Stimulated activated CD4-positive, alpha-beta T cell treated with anti-CD3 and anti-CD28 coated beads, TNF-alpha, amount 100 ng/mL, for 4 hours (primary cell): Measurements from ENCODE around the gene ZDHHC1.
"Not testable (repeated sequence)": the region's sequence is repeated elsewhere in the genome, so short reads cannot be mapped to it uniquely, and the experiment has no call there.

ENCODE experiments used
- DNase-seq, 3 experiments: peaks; one replicate each; pipeline ENCODE4 v3.0.0-alpha.2; 2020; ENCODE audit warnings: low read depth in 3 of 3

ZDHHC1 gene

GRCh38 chr16:67361038-67361437 lies 55.2 kb downstream of the ZDHHC1 start:
- DNase-seq = no peak

DNA sequence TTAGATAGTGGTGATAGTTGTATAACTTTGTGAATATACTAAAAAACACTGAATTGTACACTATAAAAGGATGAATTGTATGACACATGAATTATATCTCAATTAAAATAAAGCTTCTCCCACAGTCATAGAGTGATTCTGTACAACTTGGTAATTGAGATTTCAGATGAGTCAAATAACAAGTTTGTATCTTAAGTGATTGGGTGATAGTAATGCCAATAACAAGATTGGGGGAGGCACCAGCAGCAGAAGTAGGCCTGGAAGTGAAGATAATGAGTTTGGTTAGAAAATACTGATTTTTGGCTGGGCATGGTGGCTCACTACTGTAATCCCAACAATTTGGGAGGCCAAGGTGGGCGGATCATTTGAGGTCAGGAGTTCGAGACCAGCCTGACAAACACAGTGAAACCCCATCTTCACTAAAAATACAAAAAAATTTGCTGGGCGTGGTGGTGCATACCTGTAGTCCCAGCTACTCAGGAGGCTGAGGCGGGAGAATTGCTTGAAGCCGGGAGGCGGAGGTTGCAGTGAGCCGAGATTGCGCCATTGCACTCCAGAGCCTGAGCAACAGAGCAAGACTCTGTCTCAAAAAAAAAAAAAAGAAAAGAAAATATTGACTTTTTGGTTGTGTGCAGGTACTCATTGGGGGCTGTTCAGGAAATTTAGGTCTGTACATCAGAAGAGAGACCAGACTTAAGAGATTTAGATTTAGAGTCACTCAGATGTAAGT lies 56.6 kb downstream of the ZDHHC1 start:
- not testable (repeated sequence) for DNase-seq

DNA sequence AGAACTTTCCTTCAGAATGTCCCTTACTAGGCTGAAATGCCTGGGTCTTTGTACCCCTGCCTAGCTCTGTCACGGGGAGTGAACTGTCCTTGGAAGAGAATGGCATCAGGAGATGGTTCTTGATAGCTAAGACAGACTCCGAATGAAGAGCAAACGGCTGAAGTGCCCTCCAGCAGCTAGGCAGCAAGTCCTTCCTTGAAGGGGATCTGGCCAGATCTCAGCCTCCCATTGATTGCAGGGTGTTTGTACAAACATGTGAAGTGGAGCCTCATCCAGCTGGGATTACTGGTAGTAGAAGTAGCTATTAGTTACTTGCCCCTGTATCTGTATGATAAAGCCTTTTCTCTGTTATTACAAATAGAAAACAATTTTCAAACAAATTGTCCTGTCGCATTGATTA lies 58.7 kb downstream of the ZDHHC1 start:
- no peak for DNase-seq

- no peak for DNase-seq
Measured at GRCh38 chr16:67356396-67356795, 59.9 kb downstream of the ZDHHC1 start.

DNA sequence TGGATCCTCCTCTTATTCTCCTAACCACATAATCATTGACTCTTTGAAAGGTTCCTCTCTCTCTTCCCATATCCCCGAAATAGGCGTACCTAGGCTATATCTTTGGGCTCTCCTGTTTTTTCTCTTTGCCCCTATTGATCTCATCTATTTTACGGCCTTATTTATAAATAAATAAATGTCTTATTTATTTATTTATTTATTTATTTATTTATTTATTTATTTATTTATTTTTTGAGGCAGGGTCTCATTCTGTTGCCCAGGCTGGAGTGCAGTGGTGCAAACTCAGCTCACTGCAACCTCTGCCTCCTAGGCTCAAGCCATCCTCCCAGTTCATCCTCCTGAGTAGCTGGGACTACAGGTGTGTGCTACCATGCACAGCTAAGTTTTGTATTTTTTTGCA lies 63.8 kb downstream of the ZDHHC1 start:
- not testable (repeated sequence) for DNase-seq

GRCh38 chr16:67350324-67350723 lies 66.0 kb downstream of the ZDHHC1 start:
- no peak for DNase-seq

DNA sequence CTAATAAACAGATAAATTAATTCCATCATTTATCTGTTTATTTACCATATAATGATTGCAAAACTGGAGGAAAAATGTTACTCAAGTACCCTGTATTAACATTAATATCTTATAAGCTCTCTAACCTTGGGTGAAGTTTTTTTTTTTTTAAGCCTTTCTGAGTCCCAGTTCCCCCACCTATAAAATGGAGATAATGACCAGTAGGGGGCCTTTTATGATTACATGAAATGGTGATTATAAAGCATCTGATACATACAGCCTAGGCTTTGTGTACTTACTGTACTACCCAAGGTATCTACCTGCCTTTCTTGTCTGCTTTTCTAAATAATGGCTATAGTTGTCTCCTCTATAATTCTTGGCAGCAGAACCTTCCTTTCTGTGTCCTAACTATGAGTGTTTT lies 67.1 kb downstream of the ZDHHC1 start:
- DNase-seq = no peak

- no peak for DNase-seq
Measured at GRCh38 chr16:67346341-67346740, 69.9 kb downstream of the ZDHHC1 start.

DNA sequence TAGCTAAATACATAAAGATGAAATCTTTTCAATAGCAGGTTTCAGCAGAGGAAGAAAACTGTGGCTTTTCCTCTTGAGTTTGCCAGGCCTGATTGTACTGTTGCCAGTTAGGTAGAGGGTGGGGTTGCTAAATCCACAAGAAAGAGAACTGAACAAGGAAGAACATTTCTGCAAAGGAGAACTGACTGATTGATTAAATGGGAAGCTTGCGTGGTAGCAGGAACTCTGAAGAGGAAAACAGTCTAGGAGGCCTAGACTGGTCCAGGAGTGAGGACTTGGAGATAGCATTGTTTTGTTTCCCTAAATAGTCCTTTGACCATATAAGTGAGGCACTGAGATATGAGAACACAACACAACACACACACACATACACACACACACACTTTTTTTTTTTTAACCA lies 70.9 kb downstream of the ZDHHC1 start:
- no peak for DNase-seq
